ENCODE data around the gene RFT1.
"Not testable (repeated sequence)": the region's sequence is repeated elsewhere in the genome, so short reads cannot be mapped to it uniquely, and the experiment has no call there.

Gene RFT1

GRCh38 chr3:53071882-53072431 is 58.3 kb downstream of the RFT1 start:
- peak; percentile 30 for DNase-seq (ENCODE audit: low spot score)

DNA sequence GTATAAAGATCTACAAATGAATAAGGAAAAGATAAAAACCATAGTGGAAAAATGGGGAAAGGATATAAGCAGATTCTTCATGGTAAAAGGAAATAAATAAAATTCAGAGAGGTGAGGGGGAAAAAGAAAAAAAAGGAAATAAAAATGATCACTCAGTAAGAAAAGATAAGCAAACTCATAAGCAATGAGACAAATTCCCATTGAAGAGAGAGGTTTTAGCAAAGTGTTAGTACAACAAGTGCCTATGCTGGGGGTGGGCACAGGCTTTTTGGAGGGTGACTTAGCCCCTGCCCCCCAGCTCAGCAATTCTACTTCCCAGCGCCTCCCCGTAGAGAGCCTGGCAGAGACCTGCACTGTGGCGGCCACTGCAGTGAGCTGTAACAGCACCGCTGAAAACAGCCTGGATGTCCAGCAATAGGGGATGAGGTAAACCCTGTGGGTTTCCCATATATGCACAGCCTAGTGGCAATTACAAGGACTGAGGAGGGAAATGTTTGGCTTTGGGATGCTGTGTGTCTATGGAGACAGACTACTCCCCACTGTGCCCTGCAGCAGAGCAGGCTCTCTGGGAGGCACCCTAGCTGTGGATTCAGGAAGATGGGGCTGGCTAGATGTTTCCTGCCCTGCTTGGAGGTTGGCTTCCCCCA is 60.7 kb downstream of the RFT1 start:
- no peak for DNase-seq (ENCODE audit: low spot score)

GRCh38 chr3:53068176-53068575 is 62.1 kb downstream of the RFT1 start:
- DNase-seq (ENCODE audit: low spot score) = no peak

DNA sequence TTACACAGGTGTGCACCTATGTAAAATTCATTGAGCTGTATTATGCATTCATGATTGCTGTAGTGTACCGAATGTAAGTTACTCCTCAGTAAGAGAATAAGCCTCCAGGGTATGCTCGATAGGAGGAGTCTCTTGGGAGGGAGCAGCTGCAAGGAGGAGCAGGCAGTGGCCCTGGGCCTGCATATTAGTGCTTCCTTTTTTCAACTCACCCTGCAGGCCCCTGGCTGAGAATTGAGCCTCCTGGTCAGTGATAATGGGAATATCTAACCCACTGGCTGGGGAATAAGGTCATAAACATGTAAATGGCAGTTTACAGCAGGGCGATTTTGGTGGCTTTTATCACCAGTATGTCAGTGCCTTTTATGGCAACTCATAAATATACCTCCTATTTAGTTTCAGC is 62.7 kb downstream of the RFT1 start:
- DNase-seq (ENCODE audit: low spot score) = no peak

DNA sequence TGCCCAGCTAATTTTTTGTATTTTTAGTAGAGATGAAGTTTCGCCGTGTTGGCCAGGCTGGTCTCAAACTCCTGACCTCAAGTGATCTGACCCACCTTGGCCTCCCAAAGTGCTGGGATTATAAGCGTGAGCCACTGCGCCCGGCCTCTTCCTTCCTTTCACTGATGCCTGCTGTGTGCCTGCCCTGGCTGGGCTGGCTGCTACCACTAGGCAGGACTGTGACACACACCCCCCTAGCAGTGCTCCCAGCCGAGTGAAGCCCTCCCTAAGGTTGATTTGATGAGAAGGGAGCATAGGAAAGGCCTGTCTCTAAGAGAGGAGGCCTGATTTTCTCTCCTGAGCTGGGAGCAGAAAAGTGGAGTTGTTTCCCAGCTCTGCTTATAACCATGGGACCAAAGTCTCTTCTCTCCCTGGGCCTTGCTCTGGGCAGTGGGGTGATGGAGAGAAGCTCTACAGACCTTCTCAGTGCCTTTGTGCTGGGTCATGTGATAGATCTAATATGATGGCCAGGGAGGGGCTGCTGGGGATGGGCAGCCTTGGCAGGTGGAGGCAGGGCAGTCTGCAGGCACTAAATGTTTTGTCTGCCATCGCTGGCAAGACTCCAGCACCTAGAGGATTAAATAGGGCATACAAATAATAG is 64.3 kb downstream of the RFT1 start:
- no peak for DNase-seq (ENCODE audit: low spot score)

DNA sequence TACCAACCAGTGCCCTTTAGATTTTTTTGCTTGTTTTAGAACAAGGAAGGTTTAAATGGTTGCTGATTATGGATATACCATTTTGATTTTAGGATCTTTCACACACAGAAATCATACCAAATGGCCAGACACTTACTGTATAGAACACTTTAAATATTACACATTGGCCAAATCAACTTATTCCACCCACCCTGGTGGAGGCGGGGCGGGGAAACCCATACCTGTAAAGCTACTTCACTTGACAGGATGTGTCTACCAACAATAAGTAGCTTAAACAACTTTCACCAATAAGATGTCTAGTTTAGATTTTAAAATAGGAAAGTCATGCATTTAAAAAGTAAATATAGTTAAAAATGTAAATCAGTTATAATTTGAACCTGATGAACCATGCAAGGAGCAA is 67.3 kb downstream of the RFT1 start:
- no peak for DNase-seq (ENCODE audit: low spot score)

GRCh38 chr3:53056442-53056841 is 73.8 kb downstream of the RFT1 start:
- DNase-seq (ENCODE audit: low spot score) = peak; percentile 53

DNA sequence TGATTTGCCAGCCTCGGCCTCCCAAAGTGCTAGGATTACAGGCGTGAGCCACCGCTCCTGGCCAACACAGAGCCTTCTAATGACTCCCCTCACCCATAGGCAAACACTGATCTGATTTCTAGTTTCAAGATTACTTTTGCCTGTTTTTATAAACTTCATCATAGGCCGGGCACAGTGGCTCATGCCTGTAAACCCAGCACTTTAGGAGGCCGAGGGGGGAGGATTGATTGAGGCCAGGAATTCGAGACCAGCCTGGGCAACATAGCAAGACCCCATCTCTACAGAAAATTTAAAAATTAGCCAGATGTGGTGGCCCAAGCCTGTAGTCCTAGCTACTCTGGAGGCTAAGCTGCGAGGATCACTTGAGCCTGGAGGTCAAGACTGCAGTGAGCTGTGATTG is 76.0 kb downstream of the RFT1 start:
- DNase-seq (ENCODE audit: low spot score) = not testable (repeated sequence)

GRCh38 chr3:53051929-53052328 is 78.3 kb downstream of the RFT1 start:
- DNase-seq (ENCODE audit: low spot score) = no peak

GRCh38 chr3:53049987-53050386 is 80.2 kb downstream of the RFT1 start:
- no peak for DNase-seq (ENCODE audit: low spot score)

DNA sequence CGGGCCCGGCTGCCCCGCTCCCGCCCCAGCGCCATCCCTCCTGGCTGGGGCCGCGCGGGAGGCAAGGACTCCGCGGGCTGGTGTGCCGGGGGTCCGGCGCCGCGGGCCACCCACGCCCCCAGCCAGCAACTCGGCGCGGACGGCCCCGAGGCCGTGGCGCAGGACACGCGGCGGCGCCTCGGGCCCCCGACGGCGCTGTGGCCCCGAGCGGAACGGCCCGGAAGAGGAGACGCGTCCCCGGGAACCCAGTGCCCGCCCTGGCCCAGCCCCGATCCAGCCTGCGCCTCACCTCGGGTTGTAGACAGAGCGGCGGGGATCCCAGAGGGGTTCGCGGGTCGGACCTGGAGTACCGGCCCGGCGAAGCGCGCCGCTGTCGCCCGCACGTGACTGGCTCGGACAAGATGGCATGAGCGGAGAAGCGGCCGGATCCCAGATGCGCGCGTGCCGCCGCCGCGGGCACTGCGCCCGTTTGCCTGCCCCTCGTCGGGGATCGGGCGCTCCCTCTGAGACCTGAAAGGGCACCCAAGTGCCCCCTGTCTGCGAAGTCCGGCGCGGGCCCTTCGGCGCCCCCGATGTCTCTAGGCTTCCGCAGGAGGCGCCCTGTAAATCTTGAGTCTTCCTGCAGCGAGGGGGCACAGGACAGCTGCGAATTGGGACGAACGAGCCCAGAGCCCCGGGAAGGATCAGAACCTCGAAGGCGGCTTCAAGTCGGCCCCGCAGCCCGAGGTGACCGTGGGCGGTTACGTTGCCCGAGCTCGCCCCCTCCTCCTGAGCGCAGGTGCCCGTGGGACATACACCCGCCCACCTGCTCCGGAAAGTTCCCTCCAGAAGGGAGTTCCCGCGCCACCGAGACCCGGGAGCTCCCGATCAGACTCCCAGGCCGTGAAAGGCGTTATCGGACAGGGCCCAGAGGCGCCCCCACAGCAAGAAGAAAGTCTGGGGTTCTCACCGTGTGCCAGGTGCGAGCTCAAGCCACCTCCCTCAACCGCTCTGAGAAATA is 83.8 kb downstream of the RFT1 start:
- peak; percentile 44 for DNase-seq (ENCODE audit: low spot score)

DNA sequence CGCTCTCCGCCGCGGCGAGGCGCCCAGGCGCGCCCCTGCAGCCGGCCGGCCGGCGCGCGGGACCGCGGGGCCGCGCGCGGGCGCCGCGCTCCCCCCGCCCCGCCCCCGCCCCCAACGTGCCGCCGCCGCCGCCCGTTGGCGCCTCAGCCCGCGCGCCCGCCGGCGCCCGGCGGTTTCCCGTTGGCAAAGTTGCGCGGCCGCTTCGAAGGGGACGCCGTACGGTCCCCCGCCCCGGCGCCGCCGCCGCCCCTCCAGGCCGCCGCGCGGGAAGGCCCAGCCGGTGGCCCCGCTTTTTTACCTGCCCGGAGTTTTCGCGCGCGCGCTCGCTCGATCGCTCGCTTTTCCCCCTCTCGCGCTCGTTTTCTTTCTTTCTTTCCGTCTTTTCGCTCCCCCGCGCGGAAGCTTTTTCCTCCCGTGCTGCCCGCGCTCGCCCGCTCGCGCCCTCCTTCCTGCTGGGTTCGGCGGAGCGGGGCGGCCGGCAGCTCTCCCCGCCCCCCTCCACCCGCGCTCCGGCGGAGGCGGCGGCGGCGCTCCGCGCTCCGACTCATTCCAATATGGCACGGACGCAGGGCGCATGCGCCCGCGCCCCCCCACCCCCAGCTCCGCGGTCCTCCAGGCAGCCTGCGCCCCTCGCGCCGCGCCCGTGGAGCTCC is 84.6 kb downstream of the RFT1 start, which contains the start of gene SFMBT1:
Gene SFMBT1 (minus strand): TSS at position 556 of the 653 bp plus-strand sequence. CDS start 76,945 bp downstream, outside the sequence.
- DNase-seq (ENCODE audit: low spot score) = peak; percentile 48

DNA sequence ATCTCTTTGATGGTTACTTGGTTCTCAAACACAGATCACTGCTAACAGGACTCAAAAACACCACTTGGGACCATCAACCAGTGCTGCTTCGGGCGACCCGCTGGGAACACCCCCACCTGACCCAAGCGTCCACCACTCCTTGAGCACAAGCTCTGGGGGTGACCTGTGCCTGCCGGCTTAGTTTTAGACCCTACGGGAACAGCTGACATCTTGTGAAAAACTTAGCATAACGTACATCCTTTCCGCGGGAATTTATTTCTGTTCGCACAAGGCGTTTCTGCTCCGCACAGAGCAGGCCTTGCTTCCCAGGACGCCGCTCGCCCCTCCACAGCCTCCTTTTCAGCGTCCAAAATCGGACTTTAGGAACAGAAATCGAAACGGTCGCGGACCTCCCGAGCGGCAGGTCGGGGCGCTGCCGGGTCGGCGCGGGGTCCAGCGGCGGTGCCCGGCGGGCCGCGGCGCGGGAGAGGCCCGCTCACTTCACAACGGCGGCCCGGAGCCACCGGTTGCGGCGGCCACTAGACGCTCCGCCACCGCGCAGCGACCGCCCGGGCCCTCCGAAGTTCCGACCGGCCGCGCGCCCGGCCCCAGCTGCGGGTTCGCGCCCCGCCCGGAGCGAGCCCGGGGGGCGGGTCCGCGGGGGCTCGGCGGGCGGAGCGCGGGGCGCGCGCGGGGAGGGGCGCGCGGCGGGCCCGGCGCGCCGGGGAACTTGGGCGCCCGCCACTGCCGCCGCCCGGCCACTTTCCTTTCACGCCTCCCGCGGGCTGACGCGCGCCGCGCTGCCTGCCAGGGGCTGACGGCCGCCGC is 85.3 kb downstream of the RFT1 start:
- DNase-seq (ENCODE audit: low spot score) = peak; percentile 30

DNA sequence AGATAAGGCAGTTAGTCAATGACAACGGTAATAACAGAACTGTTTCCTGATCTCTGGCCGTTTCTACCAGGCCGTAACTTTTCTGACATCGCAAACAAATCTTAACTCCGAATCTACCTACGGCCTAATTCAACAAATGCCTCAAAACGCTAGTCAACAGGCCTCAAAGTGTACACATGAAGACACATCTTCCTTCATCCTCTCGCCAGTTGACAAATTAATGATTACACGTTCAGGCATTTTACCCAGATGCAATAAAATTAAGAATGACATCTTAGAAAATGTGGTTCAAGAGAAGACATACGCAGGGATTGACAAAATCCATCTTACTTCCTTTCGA is 85.9 kb downstream of the RFT1 start:
- DNase-seq (ENCODE audit: low spot score) = no peak

DNA sequence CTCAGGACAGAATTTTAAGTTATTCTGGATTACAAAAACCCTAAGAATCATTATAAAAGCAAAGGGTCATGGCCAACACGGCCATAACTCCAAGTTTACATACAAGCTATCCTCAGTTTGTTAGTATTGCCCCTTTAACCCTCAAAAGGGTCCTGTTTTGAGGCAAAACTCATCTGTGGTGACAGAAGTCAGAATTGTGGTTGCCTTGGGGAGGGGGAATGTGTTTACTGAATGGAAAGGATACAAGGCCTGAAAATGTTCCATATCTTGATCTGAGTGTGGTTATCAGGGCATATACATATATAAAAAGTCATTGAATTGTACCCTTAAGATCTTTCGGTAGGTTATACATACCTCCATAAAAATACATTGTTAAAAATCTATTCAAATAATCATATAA is 86.5 kb downstream of the RFT1 start:
- DNase-seq (ENCODE audit: low spot score) = no peak

GRCh38 chr3:53042651-53043050 is 87.6 kb downstream of the RFT1 start:
- DNase-seq (ENCODE audit: low spot score) = no peak

DNA sequence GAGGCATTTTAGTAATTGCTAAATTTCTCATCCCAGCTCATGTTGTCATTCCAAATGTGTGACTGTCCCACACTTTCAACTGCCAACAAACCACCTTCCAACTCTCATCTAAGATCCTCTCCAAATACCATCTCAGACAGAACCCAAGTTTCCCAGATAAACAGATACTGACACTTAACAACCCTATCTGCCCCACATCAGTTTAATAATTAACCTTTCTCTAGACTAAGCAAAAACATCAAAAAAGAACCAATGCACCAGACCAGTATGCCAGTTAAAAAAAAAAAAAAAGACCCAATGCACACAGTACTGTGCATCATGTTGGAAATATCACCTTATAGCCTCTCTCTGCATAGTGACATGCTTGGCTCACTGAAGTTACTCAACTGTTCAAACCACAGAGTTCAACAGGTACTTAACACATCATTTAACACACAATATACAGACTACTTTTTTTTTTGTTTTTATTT is 89.8 kb downstream of the RFT1 start:
- no peak for DNase-seq (ENCODE audit: low spot score)

DNA sequence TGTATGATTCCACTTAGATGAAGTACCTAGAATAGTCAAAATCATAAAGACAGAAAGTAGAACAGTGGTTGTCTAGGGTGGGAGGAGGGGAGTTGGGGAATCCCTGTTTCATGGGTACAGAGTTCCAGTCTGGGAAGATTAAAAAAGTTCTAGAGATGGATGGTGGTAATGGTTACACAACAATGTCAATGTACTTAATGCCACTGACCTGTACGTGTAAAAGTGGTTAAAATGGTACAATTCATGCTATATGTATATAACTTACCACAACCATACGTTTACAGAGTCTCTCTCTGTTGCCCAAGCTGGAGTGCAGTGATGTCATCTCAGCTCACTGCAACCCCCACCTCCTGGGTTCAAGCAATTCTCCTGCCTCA is 90.9 kb downstream of the RFT1 start:
- no peak for DNase-seq (ENCODE audit: low spot score)

- DNase-seq (ENCODE audit: low spot score) = no peak
Observed at GRCh38 chr3:53038679-53039375, 91.4 kb downstream of the RFT1 start.

Measured in SK-N-DZ (cell line).